B cell (primary cell): Measurements from ENCODE around the gene SHQ1. TPM values are rescaled to one million over a fixed set of nuclear protein-coding genes. Genes with fewer than 3 reads are reported as not detected.
"Not testable (repeated sequence)": the region's sequence is repeated elsewhere in the genome, so short reads cannot be mapped to it uniquely, and the experiment has no call there.

Source experiments
- ATAC-seq: fragments of 200-7000 bp; cut with Tn5 transposase; one replicate; pipeline ENCODE4 v1.10.0; 2021; ENCODE audit warnings: low read depth, mild to moderate bottlenecking, moderate number of reproducible peaks, moderate library complexity
- CTCF ChIA-PET: fragments of 350-600 bp; sonication (Branson Sonifier 250); formaldehyde crosslinking; loops from one replicate; lab custom pipeline; 2021; ENCODE audit warnings: antibody characterized with exemption, inconsistent platforms; lab: Charles Lee
- POLR2A ChIA-PET: fragments of 350-600 bp; sonication (Branson Sonifier 250); formaldehyde crosslinking; loops from one replicate; lab custom pipeline; 2021; ENCODE audit warnings: antibody characterized with exemption; lab: Charles Lee
- DNase-seq: peaks from one replicate; pipeline ENCODE4 v3.0.0; 2013
- H2AFZ ChIP-seq: 2 replicates; pipeline ENCODE4 v1.6.1; 2012; ENCODE audit warnings: mild to moderate bottlenecking, low read depth, low read length; ENCODE audit not compliant: insufficient read depth, poor library complexity, severe bottlenecking
- H3K27ac ChIP-seq, 2 donors: 1 replicate in 1 of 2; 2 replicates in 1 of 2; pipeline ENCODE4 v1.5.1; 2012 to 2013; ENCODE audit warnings: low read length in 2 of 2, mild to moderate bottlenecking in 2 of 2, moderate library complexity in 1 of 2
- H3K27me3 ChIP-seq, 4 experiments: fragments of 200-600 bp in 1 of 4; sonication (generic) in 1 of 4; replicated peaks in 1 of 4; 1 replicate in 2 of 4; 2 replicates in 2 of 4; pipeline versions ENCODE4 v1.6.1 to v1.7.0; 2013 to 2016; ENCODE audit warnings: low read length in 3 of 4, mild to moderate bottlenecking in 2 of 4, mixed read lengths in 1 of 4, moderate library complexity in 1 of 4; ENCODE audit not compliant: insufficient read depth in 4 of 4, control insufficient read depth in 3 of 4; ENCODE audit errors: control extremely low read depth in 1 of 4
- H3K36me3 ChIP-seq, 2 experiments: replicated peaks in 1 of 2; 1 replicate in 1 of 2; 2 replicates in 1 of 2; pipeline versions ENCODE4 v1.6.1 to v1.7.1; 2013; ENCODE audit warnings: low read length in 1 of 2; ENCODE audit not compliant: insufficient read depth in 2 of 2, control insufficient read depth in 1 of 2; ENCODE audit errors: control extremely low read depth in 1 of 2, extremely low read depth in 1 of 2
- H3K4me1 ChIP-seq, 2 donors: fragments of 200-600 bp in 1 of 2; sonication (generic) in 1 of 2; 1 replicate in 1 of 2; 2 replicates in 1 of 2; pipeline versions ENCODE4 v1.5.1 to v1.6.1; 2013 to 2017; ENCODE audit warnings: low read length in 2 of 2; ENCODE audit not compliant: control insufficient read depth in 2 of 2, insufficient read depth in 2 of 2
- H3K4me2 ChIP-seq: replicated peaks from 2 replicates; pipeline ENCODE3; 2012; ENCODE audit warnings: mild to moderate bottlenecking, low read depth, low read length; ENCODE audit not compliant: poor library complexity, severe bottlenecking
- H3K4me3 ChIP-seq, 5 experiments: fragments of 200-600 bp in 1 of 5; sonication (generic) in 1 of 5; 1 replicate in 3 of 5; 2 replicates in 2 of 5; pipeline versions ENCODE4 v1.5.1 to v1.7.0; 2011 to 2016; ENCODE audit warnings: low read length in 4 of 5, mild to moderate bottlenecking in 4 of 5, low read depth in 2 of 5, control low read depth in 1 of 5, moderate library complexity in 1 of 5; ENCODE audit not compliant: insufficient read depth in 1 of 5; ENCODE audit errors: control extremely low read depth in 1 of 5, extremely low read depth in 1 of 5
- H3K79me2 ChIP-seq: fragments of 200-600 bp; sonication (generic); one replicate; pipeline ENCODE4 v1.6.0; 2016; ENCODE audit warnings: low read length; ENCODE audit not compliant: control insufficient read depth, insufficient read depth
- H3K9ac ChIP-seq: fragments of 200-600 bp; sonication (generic); 2 replicates; pipeline ENCODE4 v1.6.1; 2017; ENCODE audit warnings: mild to moderate bottlenecking, low read length, moderate library complexity
- H3K9me3 ChIP-seq, 3 donors: one replicate each; pipeline versions ENCODE4 v1.6.1 to v1.7.1; 2013; ENCODE audit warnings: low read length in 2 of 3; ENCODE audit not compliant: control insufficient read depth in 2 of 3, insufficient read depth in 1 of 3; ENCODE audit errors: control extremely low read depth in 1 of 3
- H4K20me1 ChIP-seq: 2 replicates; pipeline ENCODE4 v1.6.0; 2012; ENCODE audit warnings: mild to moderate bottlenecking, low read length; ENCODE audit not compliant: insufficient read depth, control insufficient read depth, poor library complexity, severe bottlenecking
- H3K27ac Mint-ChIP-seq: one replicate; pipeline ENCODE4 v1.8.0; 2021; ENCODE audit warnings: mixed read lengths
- H3K27me3 Mint-ChIP-seq: one replicate; pipeline ENCODE4 v1.8.0; 2021; ENCODE audit warnings: mixed read lengths
- H3K4me1 Mint-ChIP-seq: one replicate; pipeline ENCODE4 v1.8.0; 2021; ENCODE audit warnings: mixed read lengths
- H3K4me3 Mint-ChIP-seq: one replicate; pipeline ENCODE4 v1.8.0; 2021; ENCODE audit warnings: mixed read lengths
- H3K9me3 Mint-ChIP-seq: one replicate; pipeline ENCODE4 v1.8.0; 2022; ENCODE audit warnings: mixed read lengths; ENCODE audit not compliant: insufficient read depth
- EZH2 ChIP-seq: IDR thresholded peaks from 2 replicates; pipeline ENCODE4 v1.6.1; 2012; ENCODE audit warnings: borderline replicate concordance, low read depth, mild to moderate bottlenecking, moderate library complexity, low read length; ENCODE audit not compliant: insufficient read depth, poor library complexity, severe bottlenecking
- WGBS: methylation state at CpG from one replicate; pipeline ENCODE4 v1.1.5; 2013; ENCODE audit warnings: missing lambda C conversion rate; ENCODE audit not compliant: insufficient coverage; 5-methylcytosine and 5-hydroxymethylcytosine counted together
- intact Hi-C: fragments of 100-400 bp; cut with micrococcal nuclease; formaldehyde crosslinking; loops from one replicate; pipeline ENCODE4 v1.10.0; 2022
- polyA plus RNA-seq: library from polyadenylated mRNA; depleted of rRNA; stranded (reverse); fragments of >200 nt; gene quantifications from 2 replicates; pipeline ENCODE4 v1.2.3, GENCODE V29; 2012
- total RNA-seq, 2 donors: library from RNA; stranded (reverse); fragments of 120-200 nt in 1 of 2; gene quantifications; 1 replicate in 1 of 2; 2 replicates in 1 of 2; pipeline versions ENCODE4 v1.2.3 to v1.2.4, GENCODE V29; 2013 to 2022
- TF ChIP-seq, protein P1 (sequence below): fragments of 200-600 bp; IDR thresholded peaks from one replicate; pipeline ENCODE4 v1.8.0; 2022; ENCODE audit warnings: antibody characterized with exemption, mild to moderate bottlenecking

SHQ1 gene
- total and polyA plus RNA-seq, 2 donors (not counting 1 experiment from before 2014, with no cell fraction given), result 3.6 to 32.0 TPM

DNA sequence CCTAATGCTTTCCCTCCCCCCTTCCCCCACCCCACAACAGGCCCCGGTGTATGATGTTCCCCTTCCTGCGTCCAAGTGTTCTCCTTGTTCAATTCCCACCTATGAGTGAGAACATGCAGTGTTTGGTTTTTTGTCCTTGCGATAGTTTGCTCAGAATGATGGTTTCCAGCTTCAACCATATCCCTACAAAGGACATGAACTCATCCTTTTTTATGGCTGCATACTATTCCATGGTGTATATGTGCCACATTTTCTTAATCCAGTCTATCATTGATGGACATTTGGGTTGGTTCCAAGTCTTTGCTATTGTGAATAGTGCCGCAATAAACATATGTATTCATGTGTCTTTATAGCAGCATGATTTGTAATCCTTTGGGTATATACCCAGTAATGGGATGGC is 137.8 kb downstream of the SHQ1 start:
- POLR2A ChIA-PET, H3K4me3 Mint-ChIP-seq: not testable (repeated sequence)

GRCh38 chr3:72708441-72708840 is 139.8 kb downstream of the SHQ1 start:
- H3K79me2 ChIP-seq, result no peaks in the 10 kb centered on the region
- no peak overlapping the region for H3K27ac ChIP-seq
- H3K27me3 Mint-ChIP-seq, result peaks cover 3% of the 10 kb centered on the region
- H3K4me2 ChIP-seq, result no peak overlapping the region
- ChIA-PET POLR2A (no interaction called here), CTCF (no interaction called here)
- H3K36me3 ChIP-seq, result no peaks in the 10 kb centered on the region
- H3K27ac Mint-ChIP-seq, result no peak overlapping the region
- ATAC-seq (no peak), DNase-seq (no peak)
- intact Hi-C loops, result no loop called here
- H4K20me1 ChIP-seq, result no peaks in the 10 kb centered on the region
- no peak for TF ChIP-seq EZH2
- TF ChIP-seq, protein P1, sequence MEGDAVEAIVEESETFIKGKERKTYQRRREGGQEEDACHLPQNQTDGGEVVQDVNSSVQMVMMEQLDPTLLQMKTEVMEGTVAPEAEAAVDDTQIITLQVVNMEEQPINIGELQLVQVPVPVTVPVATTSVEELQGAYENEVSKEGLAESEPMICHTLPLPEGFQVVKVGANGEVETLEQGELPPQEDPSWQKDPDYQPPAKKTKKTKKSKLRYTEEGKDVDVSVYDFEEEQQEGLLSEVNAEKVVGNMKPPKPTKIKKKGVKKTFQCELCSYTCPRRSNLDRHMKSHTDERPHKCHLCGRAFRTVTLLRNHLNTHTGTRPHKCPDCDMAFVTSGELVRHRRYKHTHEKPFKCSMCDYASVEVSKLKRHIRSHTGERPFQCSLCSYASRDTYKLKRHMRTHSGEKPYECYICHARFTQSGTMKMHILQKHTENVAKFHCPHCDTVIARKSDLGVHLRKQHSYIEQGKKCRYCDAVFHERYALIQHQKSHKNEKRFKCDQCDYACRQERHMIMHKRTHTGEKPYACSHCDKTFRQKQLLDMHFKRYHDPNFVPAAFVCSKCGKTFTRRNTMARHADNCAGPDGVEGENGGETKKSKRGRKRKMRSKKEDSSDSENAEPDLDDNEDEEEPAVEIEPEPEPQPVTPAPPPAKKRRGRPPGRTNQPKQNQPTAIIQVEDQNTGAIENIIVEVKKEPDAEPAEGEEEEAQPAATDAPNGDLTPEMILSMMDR, result no peak
- H3K9me3 Mint-ChIP-seq, result no peaks in the 10 kb centered on the region
- H3K27me3 ChIP-seq, result no peaks in the 10 kb centered on the region
- no peak overlapping the region for H3K4me3 ChIP-seq
- no peak overlapping the region for H3K4me3 Mint-ChIP-seq
- no peaks in the 10 kb centered on the region for H3K4me1 ChIP-seq
- no peaks in the 10 kb centered on the region for H3K9me3 ChIP-seq
- no peaks in the 10 kb centered on the region for H3K4me1 Mint-ChIP-seq
- no peak overlapping the region for H2AFZ ChIP-seq
- no peak overlapping the region for H3K9ac ChIP-seq
- WGBS, result 100% methylated on average over 2 of the region's 2 CpGs

More for the DNA sequence above, 137.8 kb downstream of the SHQ1 start:
- DNase-seq, H3K9ac ChIP-seq, H3K4me1 Mint-ChIP-seq, ATAC-seq, H3K79me2 ChIP-seq, H3K36me3 ChIP-seq, H3K4me3 ChIP-seq, H2AFZ ChIP-seq, H3K4me2 ChIP-seq, H3K9me3 Mint-ChIP-seq, H3K27ac ChIP-seq, H3K27ac Mint-ChIP-seq, H3K27me3 ChIP-seq, H3K4me1 ChIP-seq, H3K9me3 ChIP-seq, intact Hi-C loops, H4K20me1 ChIP-seq: not testable (repeated sequence)
- CTCF ChIA-PET, result interaction anchor here (1.2 kb wide), 1 partner anchor 44 kb away, joined by 4 read pairs; no protein-coding TSS in a partner anchor
- no CpG with 5 or more reads among the region's 4 CpGs for WGBS
- H3K27me3 Mint-ChIP-seq, result peaks cover 13% of the 10 kb centered on the region
